Measurements from ENCODE around the gene FNBP1.

GRCh38 chr9:129840034-129840433, 203.0 kb downstream of the FNBP1 start:
- TF ChIP-seq PATZ1 (CRISPR knock-in tag; IDR thresholded peaks at IDR 0.05; ENCODE audit: borderline replicate concordance) = no peak
- no peak for TF ChIP-seq ZNF565 (CRISPR knock-in tag; conservative IDR thresholded peaks at IDR 0.05; ENCODE audit: low read depth)
- TF ChIP-seq OSR1 (CRISPR knock-in tag; IDR thresholded peaks at IDR 0.05) = no peak
- TF ChIP-seq ZC3H10 (CRISPR knock-in tag; IDR thresholded peaks at IDR 0.05) = no peak
- no peak for TF ChIP-seq BACH2 (CRISPR knock-in tag; IDR thresholded peaks at IDR 0.05; ENCODE audit: borderline replicate concordance)

Data from SK-N-SH treated with all-trans-retinoic acid at 6 μM for 48 hours (cell line).